Left ventricle myocardium superior (tissue), 1 donor: ENCODE data around the gene SNF8. TPM values are rescaled to one million over a fixed set of nuclear protein-coding genes. Genes with fewer than 3 reads are reported as not detected.

ENCODE experiments used
- ATAC-seq: fragments of 200-7000 bp; cut with Tn5 transposase; one replicate; pipeline ENCODE4 v1.9.1; 2020; ENCODE audit warnings: mild to moderate bottlenecking, moderate library complexity
- DNase-seq: peaks from one replicate; pipeline ENCODE4 v3.0.0-alpha.2; 2020
- intact Hi-C: fragments of 100-400 bp; cut with micrococcal nuclease; formaldehyde crosslinking; loops from one replicate; pipeline ENCODE4 v1.11.0; 2022
- total RNA-seq: library from RNA; stranded (reverse); fragmentation: NEBNext Ultra II Directional; extraction: Animal tissue kit (Norgen Biotek cat#: 25700); gene quantifications from one replicate; pipeline ENCODE4 v1.2.1, GENCODE V29; 2021
- donor health status: DM: no; HTN: yes; CAD: no; lungs with severe emphysema.

SNF8 gene
- total RNA-seq, 1 donor from 2014 or later = 109 TPM

DNA sequence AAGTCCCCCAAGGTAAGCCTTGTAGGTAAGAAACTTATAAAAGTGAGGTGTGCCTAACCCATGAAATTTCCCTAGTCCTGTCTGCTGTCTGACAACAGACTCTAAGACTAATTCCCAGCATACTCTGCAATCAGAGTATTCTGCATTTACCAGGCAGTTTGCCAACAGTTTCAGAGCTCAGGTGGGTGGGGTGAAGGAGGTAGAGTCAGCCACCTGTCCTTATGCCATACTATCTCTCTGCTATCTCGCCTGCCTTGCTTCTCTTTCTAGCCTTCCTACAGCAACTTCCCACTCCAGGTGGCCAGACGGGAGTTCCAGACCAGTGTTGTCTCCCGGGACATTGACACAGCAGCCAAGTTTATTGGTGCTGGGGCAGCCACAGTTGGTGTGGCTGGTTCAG, 49.8 kb downstream of the SNF8 start:
- ATAC-seq (no peak), DNase-seq (no peak)
- intact Hi-C loops = no loop called here

DNA sequence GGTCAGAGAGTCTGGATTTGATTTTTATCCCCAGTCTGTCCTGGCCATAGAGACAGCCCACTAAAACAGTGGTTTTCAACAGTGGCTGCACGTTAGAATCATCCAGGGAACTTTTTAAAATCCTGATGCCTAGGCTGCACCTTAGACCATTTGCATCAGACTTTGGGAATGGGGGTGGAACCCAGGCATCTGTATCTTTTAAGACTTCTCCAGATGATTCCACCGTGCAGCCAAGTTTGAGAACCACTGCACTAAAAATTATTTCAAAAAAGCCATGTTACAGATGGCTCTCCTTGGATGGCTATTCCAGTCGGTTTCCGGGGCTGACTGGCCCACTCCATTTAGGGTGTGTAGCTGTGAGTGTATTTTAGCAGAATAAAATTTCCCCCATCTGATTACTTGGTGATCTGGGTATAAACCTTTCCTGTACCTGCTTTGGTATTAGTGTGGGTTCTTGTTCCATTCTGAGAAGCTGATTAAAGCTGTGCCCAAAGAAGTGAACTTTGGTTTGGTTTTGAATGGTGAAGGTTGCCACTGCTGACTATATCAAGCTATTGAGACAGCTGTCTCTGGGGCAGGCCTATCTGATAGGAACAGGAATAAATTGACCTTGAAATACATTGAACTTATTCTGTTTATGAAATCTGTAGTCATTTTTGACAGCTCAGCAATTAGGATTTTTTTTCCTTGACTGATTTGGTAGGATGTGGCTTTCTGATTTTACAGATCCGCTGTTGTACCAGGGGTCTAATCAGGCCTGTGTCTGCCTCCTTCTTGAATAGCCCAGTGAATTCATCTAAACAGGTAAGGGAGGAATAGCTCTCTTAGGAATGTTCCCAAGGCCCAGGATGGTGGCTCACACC, 50.8 kb downstream of the SNF8 start:
- no peak for ATAC-seq
- intact Hi-C loops = no loop called here
- no peak for DNase-seq

DNA sequence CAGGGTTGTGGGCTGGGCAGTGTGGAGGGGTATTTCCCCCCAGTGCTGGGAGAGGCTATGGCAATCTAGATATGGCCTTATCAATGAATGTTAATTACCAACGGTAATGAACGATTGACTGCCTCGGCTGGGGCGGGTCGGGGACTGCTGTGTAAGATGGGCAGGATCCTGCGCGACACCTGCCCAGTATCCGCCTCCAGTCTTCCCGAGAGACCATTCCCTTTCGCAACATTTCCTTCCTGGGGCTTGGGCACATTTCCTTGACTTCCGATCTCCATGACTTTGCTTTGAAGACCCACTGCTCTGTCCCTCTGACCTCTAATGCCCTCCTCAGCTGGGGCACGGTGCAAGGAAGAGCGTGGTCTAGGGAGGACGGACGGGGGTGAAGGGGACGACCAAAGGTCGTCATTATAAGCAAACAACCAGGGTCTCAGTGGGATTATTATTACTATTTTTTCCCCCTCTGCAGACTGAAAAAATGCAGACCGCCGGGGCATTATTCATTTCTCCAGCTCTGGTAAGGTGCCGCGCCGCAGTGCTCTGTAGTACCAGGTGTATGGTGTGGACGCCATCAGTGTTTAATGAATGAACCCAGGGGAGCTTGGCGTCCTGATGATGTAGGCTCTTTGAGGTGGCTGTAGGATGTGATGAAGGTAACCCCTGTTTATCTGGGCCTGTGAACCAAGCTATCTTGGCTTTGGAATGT, 51.5 kb downstream of the SNF8 start:
- DNase-seq (no peak), ATAC-seq (peak; percentile 1)
- intact Hi-C loops = no loop called here

DNA sequence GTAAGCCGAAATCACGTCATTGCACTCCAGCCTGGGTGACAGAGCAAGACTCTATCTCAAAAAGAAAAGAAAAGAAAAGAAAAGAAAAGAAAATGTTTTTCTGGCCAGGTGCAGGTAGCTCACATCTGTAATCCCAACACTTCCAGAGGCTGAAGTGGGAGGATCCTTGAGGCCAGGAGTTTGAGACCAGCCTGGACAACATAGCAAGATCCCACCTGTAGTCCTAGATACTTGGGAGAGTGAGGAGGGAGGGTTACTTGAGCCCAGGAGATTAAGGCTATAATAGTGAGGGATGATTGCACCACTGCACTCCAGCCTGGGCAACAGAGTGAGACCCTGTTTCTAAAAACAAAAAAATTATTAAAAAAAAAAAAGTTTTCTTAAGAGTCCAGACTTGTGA, 54.6 kb downstream of the SNF8 start:
- ATAC-seq (no peak), DNase-seq (no peak)
- intact Hi-C loops = no loop called here

DNA sequence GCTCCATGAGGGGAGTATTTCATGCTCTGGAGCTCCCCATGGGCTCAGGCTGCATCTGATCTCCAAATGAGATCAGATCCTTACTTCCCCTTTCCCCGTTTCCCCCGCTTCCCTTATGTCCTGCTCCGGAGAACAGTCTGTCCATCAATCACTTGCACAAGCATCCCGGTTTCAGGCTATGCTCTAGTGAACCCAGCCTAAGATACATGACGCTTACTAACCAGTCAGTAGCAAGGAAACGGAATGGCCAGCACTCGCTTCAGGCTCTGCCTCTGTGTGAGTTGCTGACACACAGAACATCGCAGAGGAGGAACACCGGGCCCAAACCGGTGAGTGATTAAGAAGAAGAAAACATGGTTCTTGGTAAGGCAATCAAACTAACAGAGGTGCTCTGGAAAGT, 61.5 kb downstream of the SNF8 start:
- DNase-seq (no peak), ATAC-seq (no peak)
- intact Hi-C loops = no loop called here

DNA sequence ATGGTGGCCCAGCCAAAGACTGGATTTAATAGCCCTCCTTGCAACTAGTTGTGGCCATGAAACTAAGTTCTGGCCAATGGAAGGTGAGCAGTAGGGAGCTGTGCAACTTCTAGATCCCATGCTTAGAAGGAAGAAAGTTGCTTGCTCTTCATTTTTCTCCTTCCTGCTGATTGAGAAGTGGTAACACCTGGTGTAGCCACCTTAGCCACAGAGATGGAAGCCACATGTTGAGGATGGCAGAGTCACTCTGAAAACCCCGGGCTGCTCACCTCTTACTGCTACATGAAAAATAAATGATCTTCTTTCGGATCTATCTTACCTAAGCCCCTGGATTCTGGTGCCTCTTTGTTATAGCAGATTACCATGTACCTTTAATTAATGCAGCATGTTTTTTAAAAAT, 62.4 kb downstream of the SNF8 start:
- ATAC-seq = no peak
- no peak for DNase-seq
- intact Hi-C loops = no loop called here

Other genes starting within 250 kb of the SNF8 start
- not detected for gene PRAC1, start 222.3 kb downstream of the SNF8 start, total RNA-seq
- gene PRAC2, start 221.7 kb downstream of the SNF8 start, total RNA-seq = not detected
- gene HOXB13, start 216.1 kb downstream of the SNF8 start, total RNA-seq = not detected
- not detected for gene TTLL6, start 127.6 kb downstream of the SNF8 start, total RNA-seq
- 330 TPM for gene CALCOCO2, start 113.8 kb downstream of the SNF8 start, total RNA-seq
- 513 TPM for gene ATP5MC1, start 52.1 kb downstream of the SNF8 start, total RNA-seq
- gene UBE2Z, start 36.4 kb downstream of the SNF8 start, total RNA-seq = 35.5 TPM
- not detected for gene GIP, start 23.8 kb upstream of the SNF8 start, total RNA-seq
- gene IGF2BP1, start 52.5 kb upstream of the SNF8 start, total RNA-seq = not detected
- gene B4GALNT2, start 187.9 kb upstream of the SNF8 start, total RNA-seq = not detected